GM23248 (cell line): Measurements from ENCODE around the gene NAV2. TPM values are rescaled to one million over a fixed set of nuclear protein-coding genes. Genes with fewer than 3 reads are reported as not detected.
"Not testable (repeated sequence)": the region's sequence is repeated elsewhere in the genome, so short reads cannot be mapped to it uniquely, and the experiment has no call there.

Experiments used
- DNase-seq: peaks from one replicate; pipeline ENCODE4 v3.0.0-alpha.2; 2015
- H2AFZ ChIP-seq: fragments of 200-600 bp; sonication (generic); 2 replicates; pipeline ENCODE4 v1.6.1; 2016; ENCODE audit warnings: antibody characterized with exemption
- H3F3A ChIP-seq: fragments of 200-600 bp; sonication (generic); 2 replicates; pipeline ENCODE4 v1.6.1; 2016; ENCODE audit warnings: mild to moderate bottlenecking, antibody characterized with exemption, mixed run types; ENCODE audit not compliant: insufficient read depth
- H3K27ac ChIP-seq: fragments of 200-600 bp; sonication (generic); 2 replicates; pipeline ENCODE4 v1.5.1; 2016; ENCODE audit warnings: mild to moderate bottlenecking
- H3K27me3 ChIP-seq: fragments of 200-600 bp; sonication (generic); replicated peaks from 2 replicates; pipeline ENCODE4 v1.6.1; 2016; ENCODE audit warnings: mild to moderate bottlenecking; ENCODE audit not compliant: insufficient read depth
- H3K36me3 ChIP-seq: fragments of 200-600 bp; sonication (generic); 2 replicates; pipeline ENCODE4 v1.6.1; 2016; ENCODE audit warnings: low read depth, mild to moderate bottlenecking
- H3K4me1 ChIP-seq: fragments of 200-600 bp; sonication (generic); 2 replicates; pipeline ENCODE4 v1.6.1; 2016; ENCODE audit warnings: mild to moderate bottlenecking; ENCODE audit not compliant: insufficient read depth
- H3K4me2 ChIP-seq: fragments of 200-600 bp; sonication (generic); one replicate; pipeline ENCODE4 v1.6.1; 2016; ENCODE audit warnings: mild to moderate bottlenecking; ENCODE audit not compliant: unreplicated experiment
- H3K4me3 ChIP-seq: fragments of 200-600 bp; sonication (generic); 2 replicates; pipeline ENCODE4 v1.5.1; 2016; ENCODE audit warnings: mild to moderate bottlenecking
- H3K79me2 ChIP-seq: fragments of 200-600 bp; sonication (generic); 2 replicates; pipeline ENCODE4 v1.6.1; 2016; ENCODE audit warnings: mild to moderate bottlenecking; ENCODE audit not compliant: insufficient read depth
- H3K9ac ChIP-seq: fragments of 200-600 bp; sonication (generic); 2 replicates; pipeline ENCODE4 v1.6.1; 2016; ENCODE audit warnings: mild to moderate bottlenecking
- H3K9me2 ChIP-seq: fragments of 200-600 bp; sonication (generic); 2 replicates; pipeline ENCODE4 v1.6.1; 2016; ENCODE audit warnings: mixed run types, mild to moderate bottlenecking, moderate library complexity; ENCODE audit not compliant: insufficient read depth
- H3K9me3 ChIP-seq: fragments of 200-600 bp; sonication (generic); one replicate; pipeline ENCODE4 v1.6.1; 2017; ENCODE audit warnings: low read depth
- H4K20me1 ChIP-seq: fragments of 200-600 bp; sonication (generic); 2 replicates; pipeline ENCODE4 v1.6.0; 2016; ENCODE audit not compliant: insufficient read depth
- EZH2 ChIP-seq: fragments of 200-600 bp; sonication (generic); IDR thresholded peaks from 2 replicates; pipeline ENCODE4 v1.6.1; 2018; ENCODE audit warnings: antibody characterized with exemption, mild to moderate bottlenecking; ENCODE audit not compliant: insufficient read depth, poor library complexity, severe bottlenecking
- EZH2phosphoT487 ChIP-seq: fragments of 200-600 bp; sonication (generic); IDR thresholded peaks from 2 replicates; pipeline ENCODE4 v1.6.1; 2018; ENCODE audit warnings: antibody characterized with exemption, moderate library complexity, mild to moderate bottlenecking, low read depth; ENCODE audit not compliant: insufficient read depth
- WGBS, 2 experiments: methylation state at CpG; one replicate each; pipeline ENCODE4 v1.1.6; 2015 to 2017; ENCODE audit warnings: low lambda C conversion rate in 2 of 2, low coverage in 1 of 2; ENCODE audit errors: missing lambda C conversion rate in 2 of 2; 5-methylcytosine and 5-hydroxymethylcytosine counted together
- in situ Hi-C: fragments of 300-500 bp; cut with MboI; formaldehyde crosslinking; loops from 2 replicates; pipeline ENCODE4 v1.15.0; 2020
- polyA plus RNA-seq: library from polyadenylated mRNA; unstranded; fragments of >200 nt; fragmentation: Nextera tagmentation; extraction: Ambion mirVana; gene quantifications from 2 replicates; pipeline ENCODE4 v1.2.1, GENCODE V29; 2016
- total RNA-seq: library from RNA; depleted of rRNA; stranded (reverse); fragments of >200 nt; shearing (Covaris generic); gene quantifications from 2 replicates; pipeline ENCODE4 v1.2.3, GENCODE V29; 2014

NAV2 gene
- total and polyA plus RNA-seq, 2 experiments from 2014 or later = 5.7 to 11.9 TPM

DNA sequence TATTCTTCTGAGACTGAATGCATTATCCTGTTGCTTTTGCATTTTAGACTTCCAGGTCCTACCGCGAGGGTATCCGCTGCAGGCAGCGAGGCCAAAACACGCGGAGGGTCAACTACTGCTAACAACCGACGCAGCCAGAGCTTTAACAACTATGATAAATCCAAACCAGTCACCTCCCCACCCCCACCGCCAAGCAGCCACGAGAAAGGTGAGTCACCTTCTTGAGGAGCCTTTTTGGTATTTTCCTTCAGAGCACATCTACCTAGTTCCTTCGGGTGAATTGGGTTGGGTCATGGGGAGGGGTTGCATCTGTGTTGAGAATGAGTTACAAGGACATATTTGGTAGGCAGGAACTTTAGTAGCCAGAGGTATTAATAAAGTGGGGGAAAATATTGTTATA lies 179.8 kb downstream of the NAV2 start:
- no peak overlapping the region for H2AFZ ChIP-seq
- no peak overlapping the region for H3K9ac ChIP-seq
- WGBS, 2 experiments = 95% methylated on average over 11 of the region's 11 CpGs
- H3K9me3 ChIP-seq = no peaks in the 10 kb centered on the region
- H3K9me2 ChIP-seq = no peaks in the 10 kb centered on the region
- peaks cover 30% of the 10 kb centered on the region for H3F3A ChIP-seq
- no peak overlapping the region for H3K4me2 ChIP-seq
- no peak overlapping the region for H3K4me3 ChIP-seq
- peaks cover 27% of the 10 kb centered on the region for H3K4me1 ChIP-seq
- peaks cover 13% of the 10 kb centered on the region for H3K79me2 ChIP-seq
- DNase-seq = peak; percentile 24
- in situ Hi-C loops = no loop called here
- TF ChIP-seq EZH2 (no peak), EZH2phosphoT487 (no peak)
- H3K27me3 ChIP-seq = no peaks in the 10 kb centered on the region
- H3K27ac ChIP-seq = no peak overlapping the region
- peaks cover 6% of the 10 kb centered on the region; the same call in 1 of the 2 replicates for H3K36me3 ChIP-seq
- H4K20me1 ChIP-seq = no peaks in the 10 kb centered on the region

DNA sequence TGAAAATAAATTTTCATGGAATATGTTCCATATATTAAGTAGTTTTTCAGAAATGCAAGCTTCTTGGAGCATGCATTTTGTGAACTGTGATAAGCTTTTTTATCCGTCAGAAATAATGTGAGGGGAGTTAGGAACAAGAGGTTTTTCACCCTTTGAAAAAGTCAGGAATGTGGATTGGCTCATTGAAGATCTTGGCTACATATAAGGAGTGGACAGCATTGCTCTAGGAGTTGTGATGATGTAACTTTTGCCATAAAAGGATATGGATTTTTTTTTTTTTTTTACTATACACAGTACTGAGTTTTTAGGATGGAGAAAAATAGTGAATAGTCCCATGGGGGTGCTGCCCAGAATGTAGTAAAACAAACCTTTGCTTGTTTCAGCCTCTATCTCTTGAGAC lies 180.2 kb downstream of the NAV2 start:
- Histone ChIP-seq H3K4me1 (peaks cover 27% of the 10 kb centered on the region), H3K4me2 (no peak overlapping the region), H3K79me2 (peaks cover 13% of the 10 kb centered on the region), H2AFZ (no peak overlapping the region), H3K27ac (no peak overlapping the region), H3F3A (peaks cover 30% of the 10 kb centered on the region), H3K9ac (no peak overlapping the region), H3K4me3 (no peak overlapping the region), H3K36me3 (peaks cover 6% of the 10 kb centered on the region; the same call in 1 of the 2 replicates), H3K9me2 (no peaks in the 10 kb centered on the region), H3K27me3 (no peaks in the 10 kb centered on the region), H3K9me3 (no peaks in the 10 kb centered on the region), H4K20me1 (no peaks in the 10 kb centered on the region)
- no peak for TF ChIP-seq EZH2
- no peak for TF ChIP-seq EZH2phosphoT487
- in situ Hi-C loops = no loop called here
- DNase-seq = peak; percentile 60
- WGBS, 2 experiments = 97 to 98% methylated on average over 1 of the region's 1 CpG

DNA sequence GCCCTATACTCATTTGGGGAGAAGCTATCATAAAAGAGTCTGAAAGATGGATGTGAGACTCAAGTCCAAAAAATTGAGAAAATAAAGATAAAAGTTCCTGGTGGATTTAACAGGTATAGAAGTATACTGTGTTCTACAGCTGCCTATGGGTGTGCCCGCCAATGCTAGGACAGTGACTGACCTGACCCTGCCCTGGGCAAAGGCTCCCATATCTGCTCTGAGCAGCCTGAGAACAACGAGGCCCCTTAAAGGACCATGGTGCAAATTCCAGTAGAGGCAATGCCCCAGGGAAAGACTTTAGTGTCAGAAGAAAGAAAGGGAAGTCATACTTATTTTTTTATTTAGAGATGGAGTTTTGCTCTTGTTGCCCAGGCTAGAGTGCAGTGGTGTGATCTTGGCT lies 181.8 kb downstream of the NAV2 start:
- TF ChIP-seq EZH2phosphoT487 (no peak), EZH2 (no peak)
- Histone ChIP-seq H2AFZ (no peak overlapping the region), H3K9ac (no peak overlapping the region), H3K36me3 (peaks cover 20% of the 10 kb centered on the region), H3K4me1 (peaks cover 25% of the 10 kb centered on the region), H4K20me1 (no peaks in the 10 kb centered on the region), H3K9me3 (no peaks in the 10 kb centered on the region), H3K4me2 (no peak overlapping the region), H3K9me2 (no peaks in the 10 kb centered on the region), H3F3A (peaks cover 38% of the 10 kb centered on the region), H3K27ac (no peak overlapping the region), H3K79me2 (peaks cover 13% of the 10 kb centered on the region), H3K27me3 (no peaks in the 10 kb centered on the region), H3K4me3 (no peak overlapping the region)
- in situ Hi-C loops = no loop called here
- DNase-seq = no peak
- WGBS, 2 experiments = 98 to 100% methylated on average over 2 of the region's 2 CpGs

- H3K4me2 ChIP-seq, H3K9me2 ChIP-seq, H3K4me3 ChIP-seq, H3K27me3 ChIP-seq, H2AFZ ChIP-seq, H4K20me1 ChIP-seq, DNase-seq, H3K9ac ChIP-seq, H3K27ac ChIP-seq, in situ Hi-C loops, H3K9me3 ChIP-seq: not testable (repeated sequence)
- Histone ChIP-seq H3K79me2 (peaks cover 13% of the 10 kb centered on the region), H3K4me1 (peaks cover 19% of the 10 kb centered on the region), H3F3A (peaks cover 35% of the 10 kb centered on the region), H3K36me3 (peaks cover 20% of the 10 kb centered on the region)
- 74 to 81% methylated on average over 3 of the region's 3 CpGs for WGBS, 2 experiments
These were observed 182.4 kb downstream of the NAV2 start for GRCh38 chr11:19895037-19895436.

DNA sequence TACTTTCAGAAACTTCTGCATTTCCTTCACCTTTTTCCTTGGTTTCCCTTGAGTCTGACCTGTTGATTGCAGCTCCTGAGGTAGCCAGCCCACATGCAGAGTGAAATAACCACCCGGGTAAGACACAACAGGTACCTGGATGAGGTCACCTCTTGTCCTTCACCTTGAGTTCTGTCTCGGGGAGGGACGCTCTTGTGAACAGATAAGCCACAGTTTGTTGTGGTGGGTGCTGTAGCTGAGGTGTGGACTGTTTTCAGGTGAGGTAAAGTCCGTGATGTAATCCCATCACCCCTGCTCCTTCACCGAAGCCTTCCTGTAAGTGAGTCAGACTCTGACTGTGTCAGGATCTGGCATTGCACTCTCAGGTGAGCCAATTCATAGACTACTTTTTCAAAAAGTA lies 183.1 kb downstream of the NAV2 start:
- Histone ChIP-seq H3K27ac (no peak overlapping the region), H2AFZ (no peak overlapping the region), H3K36me3 (peaks cover 20% of the 10 kb centered on the region), H3F3A (peaks cover 32% of the 10 kb centered on the region), H3K4me1 (peaks cover 12% of the 10 kb centered on the region), H3K79me2 (peaks cover 13% of the 10 kb centered on the region), H3K9me2 (no peaks in the 10 kb centered on the region), H3K9me3 (no peaks in the 10 kb centered on the region), H3K27me3 (no peaks in the 10 kb centered on the region), H3K4me3 (no peak overlapping the region), H3K4me2 (no peak overlapping the region), H3K9ac (no peak overlapping the region), H4K20me1 (no peaks in the 10 kb centered on the region)
- in situ Hi-C loops = no loop called here
- 96% methylated on average over 5 of the region's 5 CpGs for WGBS, 2 experiments
- TF ChIP-seq EZH2phosphoT487 (no peak), EZH2 (no peak)
- DNase-seq = no peak
